ENCODE results near the gene KCNT2.

DNA sequence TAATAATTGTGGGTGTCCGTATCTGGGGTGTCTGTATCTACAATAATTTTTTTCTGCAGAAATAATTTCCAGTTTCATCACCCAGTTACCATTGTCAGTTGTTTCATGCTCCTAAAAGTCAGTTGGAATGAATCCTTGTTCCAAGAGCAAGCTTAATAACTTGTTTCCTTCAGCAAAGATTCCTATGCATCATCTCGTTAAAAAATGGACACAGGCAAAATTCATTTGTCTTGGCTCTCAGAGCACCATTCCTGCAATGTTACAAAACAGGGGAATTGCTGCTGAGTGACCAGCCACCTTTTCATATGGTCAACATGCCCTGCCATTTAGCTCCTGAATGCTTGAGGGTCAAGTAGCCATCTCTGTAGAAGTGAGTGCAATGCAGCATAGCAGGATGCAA lies 393.4 kb downstream of the KCNT2 start:
- TF ChIP-seq POLR2AphosphoS5 (IDR thresholded peaks at IDR 0.05; ENCODE audit: insufficient read depth, low read depth, low read length), result no peak
- TF ChIP-seq JUN (IDR thresholded peaks at IDR 0.05; ENCODE audit: borderline replicate concordance, insufficient read depth, insufficient read length, low read depth), result no peak
- TF ChIP-seq EZH2 (IDR thresholded peaks at IDR 0.05; ENCODE audit: borderline replicate concordance, low read depth, low read length, severe bottlenecking), result no peak
- TF ChIP-seq, protein P1, sequence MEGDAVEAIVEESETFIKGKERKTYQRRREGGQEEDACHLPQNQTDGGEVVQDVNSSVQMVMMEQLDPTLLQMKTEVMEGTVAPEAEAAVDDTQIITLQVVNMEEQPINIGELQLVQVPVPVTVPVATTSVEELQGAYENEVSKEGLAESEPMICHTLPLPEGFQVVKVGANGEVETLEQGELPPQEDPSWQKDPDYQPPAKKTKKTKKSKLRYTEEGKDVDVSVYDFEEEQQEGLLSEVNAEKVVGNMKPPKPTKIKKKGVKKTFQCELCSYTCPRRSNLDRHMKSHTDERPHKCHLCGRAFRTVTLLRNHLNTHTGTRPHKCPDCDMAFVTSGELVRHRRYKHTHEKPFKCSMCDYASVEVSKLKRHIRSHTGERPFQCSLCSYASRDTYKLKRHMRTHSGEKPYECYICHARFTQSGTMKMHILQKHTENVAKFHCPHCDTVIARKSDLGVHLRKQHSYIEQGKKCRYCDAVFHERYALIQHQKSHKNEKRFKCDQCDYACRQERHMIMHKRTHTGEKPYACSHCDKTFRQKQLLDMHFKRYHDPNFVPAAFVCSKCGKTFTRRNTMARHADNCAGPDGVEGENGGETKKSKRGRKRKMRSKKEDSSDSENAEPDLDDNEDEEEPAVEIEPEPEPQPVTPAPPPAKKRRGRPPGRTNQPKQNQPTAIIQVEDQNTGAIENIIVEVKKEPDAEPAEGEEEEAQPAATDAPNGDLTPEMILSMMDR (IDR thresholded peaks at IDR 0.05; ENCODE audit: extremely low read depth in 1 of 2, insufficient read depth in 1 of 2, low read depth in 1 of 2, low read length in 2 of 2), result no peak
- TF ChIP-seq POLR2A (IDR thresholded peaks at IDR 0.05; ENCODE audit: low read depth, low read length), result no peak
- TF ChIP-seq FOS (IDR thresholded peaks at IDR 0.05; ENCODE audit: borderline replicate concordance, insufficient read depth, low read length), result no peak
- TF ChIP-seq, protein P2, sequence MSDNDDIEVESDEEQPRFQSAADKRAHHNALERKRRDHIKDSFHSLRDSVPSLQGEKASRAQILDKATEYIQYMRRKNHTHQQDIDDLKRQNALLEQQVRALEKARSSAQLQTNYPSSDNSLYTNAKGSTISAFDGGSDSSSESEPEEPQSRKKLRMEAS (IDR thresholded peaks at IDR 0.05; ENCODE audit: insufficient read depth, insufficient read length), result no peak
